GM19324 (cell line): ENCODE measurements around the gene MED12L.

ENCODE experiments used
- ATAC-seq: cut with Tn5 transposase; IDR thresholded peaks from one replicate; pipeline ENCODE4 v1.9.1; 2021; ENCODE audit warnings: mild to moderate bottlenecking, moderate library complexity; ENCODE audit not compliant: unreplicated experiment, low FRiP score

MED12L gene

DNA sequence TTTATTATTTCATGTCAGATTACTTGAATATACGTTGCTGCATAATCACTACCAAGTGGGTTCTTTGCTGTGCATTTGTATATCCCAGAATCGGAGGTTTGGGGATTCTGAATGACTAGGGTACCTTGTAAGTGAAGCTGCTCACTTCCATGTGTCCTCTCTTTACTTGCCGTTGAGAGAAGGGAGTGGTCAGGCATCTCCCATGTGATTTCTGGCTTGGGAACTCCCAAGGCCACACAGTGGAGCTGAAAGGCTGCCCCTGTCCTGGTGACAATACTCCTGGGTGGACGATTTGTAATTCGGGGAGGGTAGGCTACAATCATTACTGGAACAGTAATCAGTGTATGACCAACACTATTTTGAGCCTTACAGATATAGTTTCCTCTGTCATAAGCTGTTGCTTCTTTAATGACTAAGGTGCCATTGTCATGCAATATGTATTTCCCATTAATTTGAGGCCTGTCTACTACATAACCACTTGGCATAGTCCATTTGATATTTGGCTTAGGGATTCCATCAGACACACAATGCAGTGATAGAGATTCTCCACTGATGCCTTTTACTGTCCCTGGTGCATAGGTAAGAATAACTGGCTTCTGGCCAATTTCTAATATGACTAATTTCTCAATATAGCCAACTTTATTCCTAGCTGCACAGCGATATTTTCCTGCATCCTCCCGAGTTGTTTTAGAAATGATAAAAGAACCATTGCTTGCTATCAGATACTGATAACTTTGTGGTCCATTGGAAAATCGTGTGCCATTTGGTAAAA lies 351.4 kb downstream of the MED12L start:
- no peak for ATAC-seq

DNA sequence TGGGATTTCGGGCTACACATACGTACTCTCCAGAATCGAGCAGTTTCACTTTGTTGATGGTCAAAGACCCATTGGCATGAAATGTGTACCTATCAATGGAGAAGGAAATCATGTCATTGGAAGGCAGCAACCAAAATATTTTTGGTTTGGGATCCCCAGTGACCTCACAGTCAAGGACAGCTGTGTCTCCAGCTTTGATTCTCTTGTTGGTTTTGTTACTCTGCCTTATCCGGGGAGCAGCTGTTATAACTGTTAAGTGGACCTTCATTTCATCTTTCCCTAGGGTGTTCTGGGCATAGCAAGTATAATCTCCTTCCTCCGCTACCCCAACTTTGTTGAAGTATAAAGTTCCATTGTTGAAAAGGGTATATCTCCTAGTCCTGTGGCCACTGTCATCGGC lies 352.4 kb downstream of the MED12L start:
- ATAC-seq, result no peak

DNA sequence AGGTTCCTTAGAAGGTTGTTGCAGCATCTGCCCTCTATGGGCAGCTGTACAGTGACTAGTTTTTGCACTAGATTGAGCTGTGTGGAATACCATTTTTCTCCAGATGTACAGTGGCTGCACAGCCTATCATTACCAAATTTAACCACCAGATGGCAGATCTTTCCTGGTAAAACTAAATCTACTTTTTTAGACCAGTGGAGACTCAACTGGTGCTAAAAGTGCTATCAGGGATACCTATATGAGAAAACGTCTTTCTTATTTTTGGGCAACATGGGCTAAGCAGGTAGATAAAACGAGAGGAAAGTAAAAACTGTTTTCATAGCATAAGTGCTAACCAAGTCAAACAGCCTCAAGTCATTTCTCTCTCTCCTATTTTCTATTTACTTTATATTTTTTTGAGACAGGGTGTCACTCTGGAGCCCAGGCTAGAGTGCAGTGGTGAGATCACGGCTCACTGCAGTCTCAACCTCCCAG lies 354.2 kb downstream of the MED12L start:
- ATAC-seq, result peak; percentile 57

DNA sequence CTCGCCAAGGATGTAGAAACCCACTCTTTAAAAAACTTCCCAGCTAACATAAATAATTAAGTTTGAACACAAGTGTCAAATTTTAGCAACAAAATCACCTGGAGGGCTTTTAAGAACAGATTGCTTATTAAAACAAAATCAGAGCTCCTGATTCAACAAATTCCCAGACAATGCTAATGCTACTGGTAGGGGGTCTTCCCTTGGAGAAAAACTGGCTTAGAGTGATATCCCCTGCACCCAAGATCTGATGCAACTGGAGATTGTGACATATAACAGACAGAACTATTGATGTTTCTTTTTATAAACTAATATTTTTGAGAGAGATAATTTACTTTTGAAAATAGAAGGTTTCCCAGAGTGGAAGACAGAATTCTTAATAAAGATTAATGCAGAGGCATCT lies 355.5 kb downstream of the MED12L start:
- no peak for ATAC-seq

DNA sequence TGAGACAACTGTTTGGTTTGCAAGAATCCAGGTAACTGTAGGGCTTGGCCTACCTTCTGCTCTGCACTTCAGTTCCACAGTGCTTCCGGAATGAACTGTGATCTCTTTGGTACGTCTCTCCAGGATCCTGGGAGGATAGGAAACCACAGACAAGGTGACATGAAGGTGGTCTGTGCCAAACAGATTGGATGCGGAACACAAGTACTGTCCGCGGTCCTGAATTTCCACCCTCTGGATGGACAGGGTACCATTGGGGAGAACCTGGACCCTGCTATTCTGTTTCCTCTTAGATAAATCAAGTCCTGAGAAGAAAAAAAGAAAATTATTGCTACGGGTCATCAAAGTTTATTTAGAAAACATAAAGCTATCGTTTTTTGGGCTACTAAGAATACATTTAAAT lies 358.1 kb downstream of the MED12L start:
- ATAC-seq, result no peak

DNA sequence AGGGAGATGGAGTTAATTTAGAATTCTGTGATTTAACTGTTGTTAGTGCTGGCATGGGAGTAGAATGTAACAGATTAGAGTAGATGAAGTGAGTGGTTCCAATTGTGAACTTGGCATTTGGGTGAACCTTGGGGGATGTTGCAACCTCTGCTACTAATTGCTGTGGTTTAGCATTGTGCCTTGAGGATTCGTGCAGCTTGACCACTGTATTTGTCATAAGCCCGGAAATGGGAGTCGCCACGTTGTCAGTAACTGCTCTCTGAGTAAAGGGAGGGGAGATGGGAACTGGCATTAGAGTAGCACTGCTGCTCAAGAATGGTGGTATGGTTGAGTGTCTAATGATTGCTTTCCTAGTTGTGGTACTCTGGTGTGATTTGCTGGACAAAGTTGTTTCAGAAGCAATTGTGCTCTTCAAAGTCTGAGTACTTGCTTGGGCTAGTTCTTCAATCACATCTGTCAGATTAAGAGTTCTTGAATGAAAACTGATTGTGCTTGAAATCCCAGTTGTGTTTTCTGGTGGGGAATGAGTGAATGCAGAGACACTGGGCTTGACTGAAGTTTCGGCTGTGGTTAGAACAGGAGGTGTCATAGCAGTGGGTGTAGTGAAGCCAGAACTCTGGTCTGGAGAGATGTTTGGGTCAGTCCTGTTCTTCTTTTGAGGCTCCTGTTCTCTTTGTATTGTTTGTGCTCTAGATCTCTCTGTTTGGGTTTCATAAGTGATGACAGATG lies 360.0 kb downstream of the MED12L start:
- no peak for ATAC-seq

DNA sequence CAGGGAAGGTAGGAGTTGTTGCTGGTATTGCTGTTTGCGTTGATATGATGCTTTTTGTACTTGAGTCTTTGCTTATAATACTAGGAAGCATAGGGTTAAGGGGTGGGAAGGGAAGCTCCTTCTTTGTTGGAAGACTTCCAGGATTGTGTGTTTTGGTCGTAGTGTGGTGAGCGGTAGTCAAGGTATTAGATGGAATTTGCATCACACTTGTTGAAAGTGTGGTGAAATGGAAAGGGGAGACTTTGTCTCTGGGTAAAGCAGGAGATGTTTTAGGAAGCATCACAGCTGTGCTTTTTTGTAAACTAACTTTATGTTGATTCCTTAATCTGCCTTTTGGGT lies 360.5 kb downstream of the MED12L start:
- ATAC-seq, result no peak

DNA sequence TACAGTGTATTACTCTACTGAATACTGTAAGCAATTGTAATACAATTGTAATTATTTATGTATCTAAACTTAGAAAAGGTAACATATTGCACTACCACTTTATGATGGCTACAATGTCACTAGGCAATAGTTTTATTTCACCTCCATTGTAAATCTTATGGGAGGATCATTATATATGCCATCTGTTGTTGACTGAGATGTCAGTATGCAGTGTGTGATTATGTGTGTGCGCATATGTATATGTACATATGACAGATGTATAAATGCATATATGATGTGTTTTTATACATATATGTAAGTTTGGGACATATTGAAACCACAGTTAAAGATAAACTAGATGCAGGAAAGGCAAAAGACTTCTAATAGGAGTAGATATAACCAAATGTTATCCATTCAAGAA lies 366.9 kb downstream of the MED12L start:
- no peak for ATAC-seq

DNA sequence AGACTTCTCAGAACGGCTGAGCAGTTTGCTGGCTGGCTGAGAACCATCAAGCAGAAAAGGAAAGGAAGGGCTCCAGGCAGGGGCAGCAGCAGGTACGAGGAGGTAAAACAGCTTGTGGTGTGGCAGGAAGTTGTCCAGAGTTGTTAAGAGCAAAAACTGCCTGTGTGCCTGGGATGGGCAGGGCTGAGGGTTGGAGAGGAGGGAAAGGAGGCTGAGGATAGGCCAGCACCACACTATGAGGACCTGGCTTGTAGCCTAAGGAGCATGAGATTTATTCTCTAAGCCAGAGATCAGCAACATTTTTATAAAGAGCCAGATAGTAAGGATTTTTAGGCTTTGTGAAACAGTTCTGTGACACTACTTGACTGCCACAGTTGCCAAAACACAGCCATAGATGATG lies 367.4 kb downstream of the MED12L start:
- no peak for ATAC-seq

DNA sequence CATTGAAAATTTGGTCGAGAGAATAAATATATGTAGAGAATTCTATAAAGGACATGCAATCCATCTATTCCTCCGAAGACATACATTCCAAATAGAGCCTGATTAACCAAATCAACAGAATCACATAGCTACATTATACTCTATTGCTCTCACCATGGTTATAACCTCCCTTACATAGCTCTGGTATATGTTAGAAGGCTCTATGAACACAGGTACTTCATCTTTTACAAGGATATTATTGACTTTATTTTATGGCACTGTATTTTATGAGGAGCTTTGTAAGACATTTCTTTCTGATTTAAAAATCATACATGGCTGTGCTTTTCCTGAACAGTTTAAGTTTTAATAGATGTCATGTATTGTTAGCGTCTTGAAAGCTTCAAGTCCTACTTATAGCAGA lies 370.6 kb downstream of the MED12L start:
- no peak for ATAC-seq

DNA sequence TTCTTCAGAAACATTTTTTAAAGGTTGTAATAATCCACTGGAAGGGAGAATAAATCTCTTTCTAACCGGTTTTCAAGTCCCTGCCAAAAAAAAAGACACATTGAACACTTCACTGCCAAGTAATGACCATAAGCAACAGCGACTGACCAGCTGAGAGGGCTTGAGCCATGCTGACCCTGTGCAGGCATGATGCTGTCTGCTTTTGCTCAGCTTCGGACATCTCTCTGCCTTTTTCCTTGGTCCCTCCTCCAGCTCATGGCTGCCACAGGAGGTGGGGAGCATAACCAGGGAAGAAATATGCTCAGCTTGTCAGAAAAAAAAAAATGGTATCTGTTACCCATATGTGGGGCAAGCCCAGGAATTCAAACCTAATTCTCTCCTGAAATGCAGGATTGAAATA lies 373.9 kb downstream of the MED12L start:
- ATAC-seq, result no peak

DNA sequence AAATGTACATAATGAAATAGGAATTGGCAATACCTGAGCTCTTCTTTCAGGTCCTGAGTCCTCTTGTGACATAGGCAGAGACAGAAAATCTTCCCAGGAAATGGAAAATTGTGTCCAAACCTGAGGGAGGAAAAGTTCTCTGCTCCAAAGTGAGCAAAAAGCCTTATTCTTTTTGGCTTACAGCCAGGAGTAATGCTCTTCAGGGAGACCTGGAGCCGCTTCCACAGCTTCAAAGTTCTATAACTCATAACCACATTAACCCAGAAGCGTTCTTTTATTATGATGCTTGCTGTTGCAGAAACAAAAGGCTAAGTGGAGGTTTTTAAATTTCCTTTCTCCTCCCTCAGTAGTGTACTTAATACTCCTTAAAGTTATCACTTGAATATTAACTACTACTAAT lies 374.8 kb downstream of the MED12L start:
- ATAC-seq, result no peak

DNA sequence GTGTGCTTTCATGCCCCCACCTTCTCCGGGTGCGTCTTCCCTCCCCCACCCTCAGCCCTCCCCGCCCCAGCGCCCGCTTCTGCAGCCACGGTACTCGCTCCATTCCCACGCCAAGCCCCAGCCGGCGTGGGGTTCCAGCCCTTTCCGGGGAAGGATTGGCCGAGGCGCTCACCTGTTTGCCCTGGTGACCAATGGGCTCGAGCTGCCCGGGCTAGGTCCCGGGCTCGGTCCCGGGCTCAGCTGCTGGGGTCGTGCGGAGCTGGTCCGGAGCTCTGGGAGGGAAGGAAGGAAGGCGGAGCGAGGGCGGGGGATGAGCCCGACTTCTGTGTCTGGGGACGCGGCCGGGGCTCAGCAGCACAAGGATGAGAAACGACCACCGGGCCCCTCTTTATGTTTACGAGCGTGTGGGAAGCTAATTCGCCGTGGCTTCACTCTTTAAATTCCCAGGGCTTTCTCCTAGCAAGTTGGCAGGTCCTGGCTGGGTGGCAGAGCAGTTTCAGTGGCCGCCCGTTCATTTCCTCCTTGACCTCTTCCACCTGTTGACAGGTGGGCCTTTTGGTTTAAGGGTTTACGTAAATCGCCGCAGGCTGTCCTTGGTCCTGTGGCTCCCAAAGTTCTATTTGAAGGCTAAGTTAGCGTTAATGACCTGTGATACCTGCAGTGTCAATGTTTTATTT lies 375.4 kb downstream of the MED12L start, which contains the start of gene IGSF10:
Gene IGSF10, minus strand, starts transcription at position 288 of the 677 bp plus-strand sequence. CDS start 2,352 bp downstream, outside the sequence.
- ATAC-seq, result no peak

DNA sequence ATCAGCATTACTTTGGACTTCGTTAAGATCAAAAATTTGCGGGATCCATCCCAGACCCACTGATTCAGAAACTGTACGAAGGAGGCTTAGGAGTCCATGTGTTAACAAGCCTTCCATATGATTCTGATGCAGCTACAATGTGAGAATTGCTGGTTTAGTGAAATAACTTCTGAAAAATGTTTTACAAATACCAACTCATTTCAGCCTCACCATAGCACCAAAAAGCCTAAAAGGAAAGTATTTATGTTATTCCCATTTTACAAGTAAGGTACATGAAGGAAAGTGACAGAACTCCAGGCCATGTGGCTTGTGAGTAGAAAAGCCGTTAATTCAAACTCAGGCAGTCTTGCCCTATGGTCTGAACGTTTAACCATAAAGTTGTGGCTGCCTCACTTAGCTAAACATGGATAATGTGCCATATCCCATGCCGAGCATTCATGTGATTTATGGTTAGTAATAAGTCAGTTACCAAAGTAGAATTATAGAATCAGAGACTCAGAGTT lies 376.9 kb downstream of the MED12L start:
- ATAC-seq, result no peak

DNA sequence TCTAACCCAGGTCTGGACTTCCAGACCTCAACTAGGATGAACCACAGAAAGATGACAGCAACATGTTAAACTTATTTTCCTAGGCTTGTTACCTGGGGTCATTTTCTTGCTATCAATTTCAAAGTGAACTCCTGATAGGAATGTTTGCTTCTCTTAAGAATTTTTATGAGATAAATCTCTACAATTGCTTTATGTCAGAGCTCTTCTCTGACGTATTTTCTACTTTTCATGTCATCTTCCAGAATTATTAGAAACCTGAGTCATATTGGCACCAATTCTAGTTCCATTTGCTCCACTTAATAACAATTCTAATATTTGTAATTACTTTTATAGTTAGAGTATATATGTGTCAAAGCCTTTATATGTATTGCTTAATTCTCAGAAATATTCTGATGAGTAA lies 377.5 kb downstream of the MED12L start:
- ATAC-seq, result no peak

DNA sequence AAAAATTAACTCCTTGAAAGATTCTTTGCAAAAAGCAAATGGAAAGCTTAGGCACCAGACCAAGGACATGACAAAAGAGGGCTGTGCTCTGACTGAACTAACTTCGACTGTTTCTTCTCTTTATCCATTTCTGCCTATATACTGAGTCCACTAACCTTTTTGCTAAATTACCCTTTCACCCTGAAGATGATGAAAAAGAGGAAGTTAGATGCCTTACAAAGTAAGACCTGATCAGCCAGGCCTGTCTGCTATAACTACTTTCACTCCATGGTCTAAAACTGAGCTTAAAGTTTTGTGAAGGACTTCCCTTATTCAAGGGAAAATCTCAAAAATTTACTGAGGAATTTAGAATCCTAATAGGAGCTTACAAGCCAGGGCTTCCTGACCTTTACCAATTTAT lies 381.6 kb downstream of the MED12L start:
- no peak for ATAC-seq

DNA sequence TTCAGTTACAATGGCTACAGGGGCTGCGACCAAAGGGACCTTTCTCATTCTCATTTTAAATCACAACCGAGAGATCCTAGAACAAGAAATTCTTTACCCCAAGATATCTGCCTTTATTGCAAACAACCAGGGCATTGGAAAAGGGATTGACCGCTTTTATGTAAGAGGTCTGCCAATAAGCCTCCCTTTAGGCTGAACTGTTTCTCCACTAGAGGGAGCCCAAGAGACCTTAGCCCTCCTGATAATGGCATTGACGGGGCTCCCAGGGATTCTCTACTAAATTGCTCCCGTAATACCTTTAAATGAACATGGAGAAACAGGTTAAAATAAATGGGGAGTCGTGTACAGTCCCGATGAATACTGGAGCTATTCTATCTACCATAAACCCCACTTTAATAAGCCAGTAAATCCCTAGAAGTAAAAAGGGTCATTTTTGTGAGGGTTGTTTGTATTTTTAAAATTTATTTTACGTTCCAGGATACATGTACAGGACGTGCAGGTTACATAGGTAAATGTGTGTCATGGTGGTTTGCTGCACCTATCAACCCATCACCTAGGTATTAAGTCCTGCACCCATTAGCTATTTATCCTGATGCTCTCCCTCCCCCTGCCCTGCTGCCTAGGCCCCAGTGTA lies 382.9 kb downstream of the MED12L start:
- no peak for ATAC-seq

DNA sequence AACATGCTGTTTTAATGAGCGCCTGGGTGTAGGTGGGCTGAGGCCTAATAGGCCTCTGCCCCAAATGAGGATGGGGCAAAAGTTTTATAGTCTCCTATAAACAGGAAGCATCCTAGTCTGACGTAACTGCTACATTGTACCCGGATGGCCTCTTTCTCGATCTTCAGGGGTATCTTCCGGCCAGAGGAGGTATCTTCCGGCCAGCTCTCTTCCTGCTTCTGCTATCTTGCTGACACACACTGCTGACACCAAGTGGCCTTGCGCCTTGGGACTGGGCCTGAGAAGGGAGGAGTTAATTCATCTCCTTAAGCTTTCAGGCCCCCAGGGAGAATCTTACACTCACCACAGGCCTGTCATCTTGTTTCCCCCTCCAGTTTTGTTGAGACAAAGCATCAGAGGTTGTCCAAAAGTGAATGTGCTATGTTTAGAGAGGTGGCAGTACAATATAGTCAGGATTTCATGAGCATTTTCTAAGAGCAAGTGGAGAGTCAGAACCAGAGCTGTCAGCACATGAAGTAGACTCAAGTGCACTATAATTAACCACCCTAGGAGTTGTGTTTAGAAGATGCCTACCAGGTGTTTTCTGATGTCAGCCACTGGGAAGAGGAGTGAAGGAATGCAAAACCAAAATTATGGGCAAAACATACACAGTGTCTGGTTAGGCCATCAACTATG lies 391.0 kb downstream of the MED12L start:
- no peak for ATAC-seq

DNA sequence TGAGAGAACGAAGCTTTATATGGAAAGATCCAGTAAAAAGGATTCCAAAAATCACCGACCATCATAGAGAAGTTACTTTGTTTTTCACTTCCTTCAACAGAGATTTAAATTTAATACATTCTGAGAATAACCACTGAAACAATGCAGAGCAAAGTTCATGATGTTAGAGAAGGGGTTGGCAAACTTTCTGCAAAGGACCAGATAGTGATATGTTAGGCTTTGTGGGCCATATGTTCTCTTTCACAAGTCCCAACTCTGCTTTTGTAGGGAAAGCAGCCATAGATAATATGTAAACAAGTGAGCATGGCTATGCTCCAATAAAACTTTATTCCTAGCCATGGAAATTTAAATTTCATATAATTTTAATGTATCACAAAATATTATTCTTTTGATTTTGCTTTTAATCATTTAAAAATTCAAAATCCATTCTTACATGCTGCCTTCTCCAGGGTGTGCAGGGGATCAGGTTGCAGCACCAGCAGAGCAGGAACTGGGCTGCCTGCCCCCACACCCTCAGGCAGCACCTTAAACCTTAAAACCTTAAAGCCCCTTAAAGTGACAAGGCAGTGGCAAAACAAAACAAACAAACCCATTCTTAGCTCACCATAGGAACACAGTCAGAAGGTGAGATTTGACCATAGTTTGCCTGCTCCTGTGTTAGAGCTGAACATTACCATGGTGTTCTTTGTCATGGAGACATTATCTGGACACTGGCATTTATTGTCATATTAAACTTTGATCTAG lies 392.3 kb downstream of the MED12L start:
- ATAC-seq, result no peak

DNA sequence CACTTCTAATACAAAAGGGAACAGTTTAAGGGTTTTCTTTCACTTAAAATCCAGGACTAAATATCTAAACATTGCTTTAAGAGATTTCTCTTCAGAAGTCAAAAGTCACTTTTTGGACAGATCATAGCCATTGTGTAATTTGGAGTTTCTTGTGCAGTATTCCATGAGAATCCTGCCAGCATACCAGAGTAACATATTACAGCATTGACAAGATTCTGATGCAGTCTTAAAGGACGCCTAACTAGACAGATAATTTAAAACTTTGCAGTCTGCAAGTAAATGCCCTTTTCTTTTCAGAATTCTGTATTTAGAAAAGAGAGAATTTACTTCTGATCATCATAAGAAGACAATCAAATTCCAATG lies 392.9 kb downstream of the MED12L start:
- no peak for ATAC-seq
